Dendritic cell treated with granulocyte-macrophage colony-stimulating factor and Interleukin-4, amounts not matched to agents 40 ng/mL and 50 ng/mL, for 4 days (primary cell): ENCODE results near the gene GABRR1.
"Not testable (repeated sequence)": the region's sequence is repeated elsewhere in the genome, so short reads cannot be mapped to it uniquely, and the experiment has no call there.

Source experiments
- H3K27ac Mint-ChIP-seq: one replicate; pipeline ENCODE4 v1.8.0; 2022; ENCODE audit warnings: mild to moderate bottlenecking, mixed read lengths
- H3K27me3 Mint-ChIP-seq: one replicate; pipeline ENCODE4 v1.8.0; 2022; ENCODE audit warnings: mild to moderate bottlenecking, mixed read lengths
- H3K36me3 Mint-ChIP-seq: one replicate; pipeline ENCODE4 v1.8.0; 2022; ENCODE audit warnings: low read depth, mixed read lengths
- H3K4me1 Mint-ChIP-seq: one replicate; pipeline ENCODE4 v1.8.0; 2022; ENCODE audit warnings: low read depth, mixed read lengths
- H3K4me3 Mint-ChIP-seq: one replicate; pipeline ENCODE4 v1.8.0; 2022; ENCODE audit warnings: mild to moderate bottlenecking, moderate library complexity, mixed read lengths
- H3K9me3 Mint-ChIP-seq: one replicate; pipeline ENCODE4 v1.8.0; 2022; ENCODE audit warnings: mixed read lengths
- intact Hi-C: fragments of 100-400 bp; cut with micrococcal nuclease; formaldehyde crosslinking; loops from one replicate; pipeline ENCODE4 v1.15.0; 2022

Gene GABRR1

GRCh38 chr6:89138173-89138572 lies 79.0 kb downstream of the GABRR1 start:
- Mint-ChIP-seq H3K4me3 (no peak overlapping the region), H3K4me1 (peaks cover 5% of the 10 kb centered on the region), H3K9me3 (no peaks in the 10 kb centered on the region), H3K27me3 (no peaks in the 10 kb centered on the region), H3K27ac (no peak overlapping the region), H3K36me3 (no peaks in the 10 kb centered on the region)
- intact Hi-C loops: no loop called here

GRCh38 chr6:89134723-89135122 lies 82.4 kb downstream of the GABRR1 start:
- no peaks in the 10 kb centered on the region for H3K36me3 Mint-ChIP-seq
- no peaks in the 10 kb centered on the region for H3K9me3 Mint-ChIP-seq
- H3K27ac Mint-ChIP-seq: no peak overlapping the region
- H3K4me1 Mint-ChIP-seq: peaks cover 14% of the 10 kb centered on the region
- no peak overlapping the region for H3K4me3 Mint-ChIP-seq
- H3K27me3 Mint-ChIP-seq: no peaks in the 10 kb centered on the region
- intact Hi-C loops: no loop called here

GRCh38 chr6:89133981-89134380 lies 83.2 kb downstream of the GABRR1 start:
- H3K4me3 Mint-ChIP-seq: no peak overlapping the region
- peaks cover 2% of the 10 kb centered on the region for H3K36me3 Mint-ChIP-seq
- intact Hi-C loops: no loop called here
- no peak overlapping the region for H3K27ac Mint-ChIP-seq
- H3K4me1 Mint-ChIP-seq: peaks cover 16% of the 10 kb centered on the region
- H3K9me3 Mint-ChIP-seq: peaks cover 4% of the 10 kb centered on the region
- H3K27me3 Mint-ChIP-seq: no peaks in the 10 kb centered on the region

- Mint-ChIP-seq H3K27ac (no peak overlapping the region), H3K36me3 (peaks cover 11% of the 10 kb centered on the region), H3K4me1 (peaks cover 23% of the 10 kb centered on the region), H3K9me3 (peaks cover 16% of the 10 kb centered on the region), H3K27me3 (no peaks in the 10 kb centered on the region), H3K4me3 (no peak overlapping the region)
- intact Hi-C loops: no loop called here
These were observed 85.1 kb downstream of the GABRR1 start for GRCh38 chr6:89132057-89132456.

GRCh38 chr6:89131599-89131998 lies 85.6 kb downstream of the GABRR1 start:
- H3K9me3 Mint-ChIP-seq: peaks cover 16% of the 10 kb centered on the region
- no peak overlapping the region for H3K27ac Mint-ChIP-seq
- no peaks in the 10 kb centered on the region for H3K27me3 Mint-ChIP-seq
- H3K4me3 Mint-ChIP-seq: no peak overlapping the region
- H3K4me1 Mint-ChIP-seq: peaks cover 23% of the 10 kb centered on the region
- peaks cover 11% of the 10 kb centered on the region for H3K36me3 Mint-ChIP-seq
- intact Hi-C loops: no loop called here

GRCh38 chr6:89128256-89128671 lies 88.9 kb downstream of the GABRR1 start:
- H3K4me3 Mint-ChIP-seq, intact Hi-C loops, H3K27ac Mint-ChIP-seq, H3K27me3 Mint-ChIP-seq: not testable (repeated sequence)
- H3K36me3 Mint-ChIP-seq: peaks cover 11% of the 10 kb centered on the region
- H3K4me1 Mint-ChIP-seq: peaks cover 18% of the 10 kb centered on the region
- peaks cover 16% of the 10 kb centered on the region for H3K9me3 Mint-ChIP-seq
